Suprapubic skin (tissue), 4 donors: ENCODE data around the gene ING3. TPM values are rescaled to one million over a fixed set of nuclear protein-coding genes. Genes with fewer than 3 reads are reported as not detected.

ENCODE experiments used
- DNase-seq, 2 donors: peaks; one replicate each; pipeline ENCODE4 v3.0.0-alpha.2; 2019; ENCODE audit warnings: low spot score in 2 of 2
- H3K27ac ChIP-seq: fragments of 200-600 bp; sonication (generic); one replicate; pipeline ENCODE4 v1.5.1; 2019
- H3K27me3 ChIP-seq: fragments of 200-600 bp; sonication (generic); one replicate; pipeline ENCODE4 v1.5.1; 2019
- H3K36me3 ChIP-seq: fragments of 200-600 bp; sonication (generic); one replicate; pipeline ENCODE4 v1.5.1; 2019
- H3K4me1 ChIP-seq: fragments of 200-600 bp; sonication (generic); one replicate; pipeline ENCODE4 v1.5.1; 2019
- H3K4me3 ChIP-seq: fragments of 200-600 bp; sonication (generic); one replicate; pipeline ENCODE4 v1.5.1; 2019; ENCODE audit warnings: mild to moderate bottlenecking
- H3K9me3 ChIP-seq: fragments of 200-600 bp; sonication (generic); one replicate; pipeline ENCODE4 v1.5.1; 2019
- CTCF ChIP-seq, 2 donors: fragments of 200-600 bp in 1 of 2; fragments of 450-650 bp in 1 of 2; sonication (generic) in 1 of 2; IDR thresholded peaks; one replicate each; pipeline ENCODE4 v1.5.1; 2016 to 2019; ENCODE audit warnings: antibody characterized with exemption in 2 of 2, mild to moderate bottlenecking in 1 of 2, moderate library complexity in 1 of 2
- EP300 ChIP-seq: sonication (generic); formaldehyde crosslinking; IDR thresholded peaks from one replicate; pipeline ENCODE4 v1.6.1; 2017; ENCODE audit warnings: antibody characterized with exemption
- POLR2A ChIP-seq, 2 donors: fragments of 450-650 bp; IDR thresholded peaks; one replicate each; pipeline ENCODE4 v1.6.1; 2017; ENCODE audit warnings: antibody characterized with exemption in 2 of 2, mild to moderate bottlenecking in 2 of 2, moderate library complexity in 2 of 2
- POLR2AphosphoS5 ChIP-seq, 3 donors: sonication (generic); formaldehyde crosslinking; IDR thresholded peaks; one replicate each; pipeline ENCODE4 v1.6.1; 2017; ENCODE audit warnings: antibody characterized with exemption in 3 of 3
- WGBS: methylation state at CpG from one replicate; pipeline ENCODE4 v1.1.5; 2018; 5-methylcytosine and 5-hydroxymethylcytosine counted together
- total RNA-seq, 4 donors: library from RNA; depleted of rRNA; stranded (reverse); fragments of >200 nt; gene quantifications; one replicate each; pipeline ENCODE4 v1.1.0, GENCODE V29; 2016

The ING3 gene
- total RNA-seq, 4 donors from 2014 or later, result 12.6 to 17.8 (median 16.2) TPM

- H3K4me3 ChIP-seq, result no peak overlapping the region
- no peak for DNase-seq
- H3K9me3 ChIP-seq, result no peaks in the 10 kb centered on the region
- WGBS, result 58% methylated on average over 9 of the region's 9 CpGs
- H3K27me3 ChIP-seq, result no peaks in the 10 kb centered on the region
- H3K4me1 ChIP-seq, result peaks cover 17% of the 10 kb centered on the region
- no peak for TF ChIP-seq CTCF (IDR thresholded peaks at IDR 0.05)
- TF ChIP-seq POLR2A (IDR thresholded peaks at IDR 0.05), result no peak
- TF ChIP-seq POLR2AphosphoS5 (IDR thresholded peaks at IDR 0.05), result no peak
- no peak for TF ChIP-seq EP300
- no peak overlapping the region for H3K27ac ChIP-seq
- no peaks in the 10 kb centered on the region for H3K36me3 ChIP-seq
Observed at GRCh38 chr7:121000081-121000983, 49.8 kb downstream of the ING3 start.

GRCh38 chr7:121001234-121001906 is 50.8 kb downstream of the ING3 start:
- no peak for DNase-seq
- Histone ChIP-seq H3K27me3 (no peaks in the 10 kb centered on the region), H3K27ac (no peak overlapping the region), H3K36me3 (no peaks in the 10 kb centered on the region), H3K9me3 (no peaks in the 10 kb centered on the region), H3K4me1 (peaks cover 13% of the 10 kb centered on the region), H3K4me3 (no peak overlapping the region)
- 63% methylated on average over 3 of the region's 3 CpGs for WGBS
- TF ChIP-seq EP300 (no peak), POLR2AphosphoS5 (IDR thresholded peaks at IDR 0.05) (no peak), CTCF (IDR thresholded peaks at IDR 0.05) (no peak), POLR2A (IDR thresholded peaks at IDR 0.05) (no peak)

- peaks cover 6% of the 10 kb centered on the region for H3K4me1 ChIP-seq
- no peaks in the 10 kb centered on the region for H3K9me3 ChIP-seq
- H3K4me3 ChIP-seq, result no peak overlapping the region
- H3K27ac ChIP-seq, result no peak overlapping the region
- TF ChIP-seq POLR2AphosphoS5 (IDR thresholded peaks at IDR 0.05) (no peak), POLR2A (IDR thresholded peaks at IDR 0.05) (no peak), CTCF (IDR thresholded peaks at IDR 0.05) (no peak), EP300 (no peak)
- 47% methylated on average over 2 of the region's 2 CpGs for WGBS
- no peaks in the 10 kb centered on the region for H3K27me3 ChIP-seq
- DNase-seq, result no peak
- no peaks in the 10 kb centered on the region for H3K36me3 ChIP-seq
Observed at GRCh38 chr7:121002048-121002756, 51.6 kb downstream of the ING3 start.

- no peak for DNase-seq
- Histone ChIP-seq H3K27ac (no peak overlapping the region), H3K27me3 (no peaks in the 10 kb centered on the region), H3K4me3 (no peak overlapping the region), H3K9me3 (no peaks in the 10 kb centered on the region), H3K36me3 (no peaks in the 10 kb centered on the region), H3K4me1 (peaks cover 6% of the 10 kb centered on the region)
- no peak for TF ChIP-seq POLR2AphosphoS5 (IDR thresholded peaks at IDR 0.05)
- TF ChIP-seq EP300, result no peak
- TF ChIP-seq CTCF (IDR thresholded peaks at IDR 0.05), result no peak
- no peak for TF ChIP-seq POLR2A (IDR thresholded peaks at IDR 0.05)
- 82% methylated on average over 5 of the region's 5 CpGs for WGBS
Observed at GRCh38 chr7:121002757-121003200, 52.2 kb downstream of the ING3 start.
